Stomach (tissue), 9 donors: ENCODE measurements around the gene BSG. TPM values are rescaled to one million over a fixed set of nuclear protein-coding genes. Genes with fewer than 3 reads are reported as not detected.
A peak's percentile ranks its signal among the peaks of the same experiment; 100 is the strongest.

ENCODE experiments used
- DNase-seq, 2 donors: peaks; one replicate each; pipeline versions ENCODE4 v3.0.0 to v3.0.0-alpha.2; 2013 to 2019
- H3K27ac ChIP-seq, 5 donors: fragments of 200-600 bp in 4 of 5; sonication (generic) in 4 of 5; one replicate each; pipeline ENCODE4 v1.5.1; 2013 to 2019; ENCODE audit warnings: mild to moderate bottlenecking in 1 of 5, moderate library complexity in 1 of 5
- H3K27me3 ChIP-seq, 3 donors: fragments of 200-600 bp; sonication (generic); one replicate each; pipeline ENCODE4 v1.5.1; 2017 to 2019; ENCODE audit warnings: mixed run types in 1 of 3
- H3K36me3 ChIP-seq, 4 donors: fragments of 200-600 bp; sonication (generic); 1 replicate in 3 of 4; 2 replicates in 1 of 4; pipeline ENCODE4 v1.5.1; 2016 to 2019
- H3K4me1 ChIP-seq, 4 donors: fragments of 200-600 bp; sonication (generic); one replicate each; pipeline ENCODE4 v1.5.1; 2016 to 2019
- H3K4me3 ChIP-seq, 4 donors: fragments of 200-600 bp; sonication (generic) in 3 of 4; one replicate each; pipeline ENCODE4 v1.5.1; 2016 to 2019; ENCODE audit warnings: mild to moderate bottlenecking in 1 of 4
- H3K9me3 ChIP-seq, 4 donors: fragments of 200-600 bp; sonication (generic); one replicate each; pipeline ENCODE4 v1.5.1; 2016 to 2019
- EP300 ChIP-seq: sonication (generic); formaldehyde crosslinking; IDR thresholded peaks from one replicate; pipeline ENCODE4 v1.6.1; 2017; ENCODE audit warnings: antibody characterized with exemption
- POLR2A ChIP-seq, 4 donors: fragments of 450-650 bp; IDR thresholded peaks; one replicate each; pipeline ENCODE4 v1.6.1; 2016; ENCODE audit warnings: antibody characterized with exemption in 4 of 4, control low read depth in 2 of 4, mild to moderate bottlenecking in 1 of 4, moderate library complexity in 1 of 4
- POLR2AphosphoS5 ChIP-seq, 3 donors: sonication (generic); formaldehyde crosslinking; IDR thresholded peaks; one replicate each; pipeline ENCODE4 v1.6.1; 2016; ENCODE audit warnings: antibody characterized with exemption in 3 of 3
- WGBS, 5 donors: extraction: QIAGEN DNeasy Blood & Tissue Kit in 3 of 5; methylation state at CpG; one replicate each; pipeline versions ENCODE4 v1.1.5 to v1.1.7; 2013 to 2018; 5-methylcytosine and 5-hydroxymethylcytosine counted together
- intact Hi-C: fragments of 100-400 bp; cut with DNase I; formaldehyde crosslinking; loops from one replicate; pipeline ENCODE4 v1.15.1; 2023; ENCODE audit warnings: low total_unique reads
- polyA plus RNA-seq, 3 donors: library from polyadenylated mRNA; stranded (reverse); fragments of 200-250 nt; gene quantifications; one replicate each; pipeline ENCODE4 v1.2.3, GENCODE V29; 2013
- total RNA-seq, 5 donors: library from RNA; depleted of rRNA; stranded (reverse); fragments of >200 nt; gene quantifications; one replicate each; pipeline versions ENCODE4 v1.1.0 to v1.2.3, GENCODE V29; 2014 to 2016
- TF ChIP-seq, protein P1 (sequence below), 7 experiments: fragments of 450-650 bp in 4 of 7; fragments of 200-600 bp in 3 of 7; sonication (generic) in 3 of 7; IDR thresholded peaks; one replicate each; pipeline ENCODE4 v1.5.1; 2016 to 2019; ENCODE audit warnings: antibody characterized with exemption in 7 of 7, control low read depth in 2 of 7, mild to moderate bottlenecking in 1 of 7
- donor health status: healthy with polysubstance abuse.
- donor health status: Bipolar disorder and iron deficiency.
- donor health status: healthy.

BSG gene
- total and polyA plus RNA-seq, 8 donors = 184 to 1,029 (median 331) TPM

DNA sequence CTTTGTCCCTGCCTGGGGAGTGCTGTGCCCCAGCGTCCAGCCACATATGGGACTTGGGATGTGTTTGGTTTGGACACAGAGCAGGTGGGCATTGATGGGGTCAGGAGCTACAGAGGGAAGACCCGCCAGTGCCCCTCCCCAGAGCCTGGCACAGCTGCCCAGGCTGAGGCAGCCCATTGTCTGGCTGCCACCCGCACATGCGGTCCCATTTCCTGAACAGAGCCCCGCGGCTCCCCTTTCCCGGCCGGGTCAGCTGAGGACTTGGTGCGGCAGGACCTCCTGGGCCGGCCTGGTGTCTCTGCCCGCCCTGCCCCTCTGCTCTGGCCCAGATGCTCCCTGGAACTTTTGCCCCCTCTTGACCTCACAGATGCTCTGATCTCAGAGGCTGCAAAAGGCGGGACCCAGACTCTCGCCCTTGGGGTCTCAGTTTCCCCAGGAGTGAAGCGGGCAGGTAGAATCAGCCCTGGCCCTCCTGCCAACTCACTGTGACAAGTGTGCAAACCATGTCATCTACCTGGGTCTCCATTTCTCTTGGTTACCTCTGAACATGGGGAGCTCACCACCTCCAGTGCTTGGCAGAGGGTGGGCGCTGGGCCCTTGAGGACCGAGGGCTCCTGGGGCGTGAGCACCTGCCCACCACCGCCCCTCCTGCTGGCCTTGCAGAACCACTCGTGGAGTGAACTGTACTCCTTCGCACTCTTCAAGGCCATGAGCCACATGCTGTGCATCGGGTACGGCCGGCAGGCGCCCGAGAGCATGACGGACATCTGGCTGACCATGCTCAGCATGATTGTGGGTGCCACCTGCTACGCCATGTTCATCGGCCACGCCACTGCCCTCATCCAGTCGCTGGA lies 35.1 kb downstream of the BSG start:
- H3K27ac ChIP-seq = no peak overlapping the region
- no peak overlapping the region for H3K4me3 ChIP-seq
- H3K36me3 ChIP-seq = no peaks in the 10 kb centered on the region
- no peaks in the 10 kb centered on the region for H3K9me3 ChIP-seq
- intact Hi-C loops = no loop called here
- peaks cover 0 to 48% (median 5%) of the 10 kb centered on the region in 3 donors for H3K27me3 ChIP-seq
- DNase-seq = no peak
- TF ChIP-seq, protein P1, sequence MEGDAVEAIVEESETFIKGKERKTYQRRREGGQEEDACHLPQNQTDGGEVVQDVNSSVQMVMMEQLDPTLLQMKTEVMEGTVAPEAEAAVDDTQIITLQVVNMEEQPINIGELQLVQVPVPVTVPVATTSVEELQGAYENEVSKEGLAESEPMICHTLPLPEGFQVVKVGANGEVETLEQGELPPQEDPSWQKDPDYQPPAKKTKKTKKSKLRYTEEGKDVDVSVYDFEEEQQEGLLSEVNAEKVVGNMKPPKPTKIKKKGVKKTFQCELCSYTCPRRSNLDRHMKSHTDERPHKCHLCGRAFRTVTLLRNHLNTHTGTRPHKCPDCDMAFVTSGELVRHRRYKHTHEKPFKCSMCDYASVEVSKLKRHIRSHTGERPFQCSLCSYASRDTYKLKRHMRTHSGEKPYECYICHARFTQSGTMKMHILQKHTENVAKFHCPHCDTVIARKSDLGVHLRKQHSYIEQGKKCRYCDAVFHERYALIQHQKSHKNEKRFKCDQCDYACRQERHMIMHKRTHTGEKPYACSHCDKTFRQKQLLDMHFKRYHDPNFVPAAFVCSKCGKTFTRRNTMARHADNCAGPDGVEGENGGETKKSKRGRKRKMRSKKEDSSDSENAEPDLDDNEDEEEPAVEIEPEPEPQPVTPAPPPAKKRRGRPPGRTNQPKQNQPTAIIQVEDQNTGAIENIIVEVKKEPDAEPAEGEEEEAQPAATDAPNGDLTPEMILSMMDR (IDR thresholded peaks at IDR 0.05) = no peak
- TF ChIP-seq POLR2A (IDR thresholded peaks at IDR 0.05) (no peak), POLR2AphosphoS5 (IDR thresholded peaks at IDR 0.05) (no peak), EP300 (no peak)
- H3K4me1 ChIP-seq = peaks cover 10 to 32% (median 26%) of the 10 kb centered on the region in 4 donors
- WGBS, 5 donors = 83 to 89% (median 88%) methylated on average over 9 to 30 of the region's 30 CpGs

GRCh38 chr19:608155-609003 lies 36.0 kb downstream of the BSG start:
- TF ChIP-seq EP300 (no peak), POLR2AphosphoS5 (IDR thresholded peaks at IDR 0.05) (no peak), POLR2A (IDR thresholded peaks at IDR 0.05) (no peak)
- TF ChIP-seq, protein P1 (IDR thresholded peaks at IDR 0.05) = no peak
- Histone ChIP-seq H3K4me1 (peaks cover 10 to 32% (median 26%) of the 10 kb centered on the region in 4 donors), H3K36me3 (no peaks in the 10 kb centered on the region), H3K27ac (no peak overlapping the region), H3K9me3 (no peaks in the 10 kb centered on the region), H3K27me3 (peaks cover 0 to 48% (median 5%) of the 10 kb centered on the region in 3 donors), H3K4me3 (no peak overlapping the region)
- intact Hi-C loops = no loop called here
- 69 to 81% (median 71%) methylated on average over 24 to 30 of the region's 30 CpGs for WGBS, 5 donors
- DNase-seq = no peak

DNA sequence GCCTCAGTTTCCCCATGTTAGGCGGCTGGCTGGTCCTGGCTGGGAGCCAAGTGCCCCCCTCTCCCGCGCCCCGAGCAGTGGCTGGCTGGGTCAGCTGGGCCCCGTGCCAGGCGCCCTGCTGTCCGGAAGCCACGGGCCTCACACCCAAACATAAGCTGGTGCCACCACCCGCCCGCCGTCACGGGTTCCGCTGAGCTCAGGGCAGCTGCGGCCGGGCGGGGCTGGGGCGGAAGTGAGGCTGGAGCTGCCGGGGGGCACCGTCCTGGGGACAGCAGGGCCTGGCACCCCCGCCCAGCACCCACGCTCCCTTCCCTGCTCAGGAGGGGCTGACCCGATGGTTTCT lies 36.6 kb downstream of the BSG start:
- Histone ChIP-seq H3K4me3 (no peak overlapping the region), H3K27ac (peak overlapping the region in 1 of 5 donors; percentile 39), H3K4me1 (peaks cover 10 to 32% (median 26%) of the 10 kb centered on the region in 4 donors), H3K27me3 (peaks cover 0 to 52% (median 5%) of the 10 kb centered on the region in 3 donors), H3K36me3 (no peaks in the 10 kb centered on the region), H3K9me3 (no peaks in the 10 kb centered on the region)
- intact Hi-C loops = no loop called here
- TF ChIP-seq EP300 (no peak), POLR2A (IDR thresholded peaks at IDR 0.05) (no peak), POLR2AphosphoS5 (IDR thresholded peaks at IDR 0.05) (no peak)
- TF ChIP-seq, protein P1 (IDR thresholded peaks at IDR 0.05) = no peak
- DNase-seq = peak; percentile 65 to 73
- 0 to 50% (median 32%) methylated on average over 1 to 22 of the region's 22 CpGs for WGBS, 5 donors

DNA sequence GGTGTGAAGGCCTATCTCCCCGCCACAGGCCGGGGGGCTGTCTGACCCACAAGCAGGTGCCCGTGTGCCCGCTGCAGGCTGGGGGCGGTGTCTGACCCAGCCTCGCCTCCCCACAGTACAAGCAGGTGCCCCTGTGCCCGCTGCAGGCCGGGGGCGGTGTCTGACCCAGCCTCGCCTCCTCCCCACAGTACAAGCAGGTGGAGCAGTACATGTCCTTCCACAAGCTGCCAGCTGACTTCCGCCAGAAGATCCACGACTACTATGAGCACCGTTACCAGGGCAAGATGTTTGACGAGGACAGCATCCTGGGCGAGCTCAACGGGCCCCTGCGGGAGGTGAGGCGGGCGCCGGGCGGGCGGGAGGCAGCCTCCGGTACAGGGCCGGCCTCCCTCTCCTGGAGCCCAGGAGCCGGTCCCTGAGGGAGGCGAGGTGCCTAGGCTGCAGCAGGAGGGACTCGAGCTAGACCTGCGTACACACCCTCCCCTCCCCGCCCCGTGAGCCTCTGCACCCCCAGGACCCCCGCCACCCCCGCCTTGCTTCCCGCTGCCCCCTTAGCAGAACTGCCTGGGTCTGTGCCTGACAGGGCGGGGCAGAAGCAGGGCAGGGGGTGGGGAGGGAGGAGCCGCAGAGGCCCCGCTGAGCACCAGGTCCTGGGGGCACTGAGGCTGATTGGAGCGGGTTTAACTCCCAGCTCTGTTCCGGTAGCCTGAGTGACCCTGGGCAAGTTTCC lies 37.8 kb downstream of the BSG start:
- peaks cover 0 to 56% (median 5%) of the 10 kb centered on the region in 3 donors for H3K27me3 ChIP-seq
- H3K27ac ChIP-seq = peak overlapping the region; percentile 44 to 67 (median 63)
- H3K4me3 ChIP-seq = peak overlapping the region; percentile 18 to 28 (median 24)
- H3K36me3 ChIP-seq = no peaks in the 10 kb centered on the region
- intact Hi-C loops = no loop called here
- peaks cover 10 to 32% (median 26%) of the 10 kb centered on the region in 4 donors for H3K4me1 ChIP-seq
- TF ChIP-seq EP300 (no peak), POLR2AphosphoS5 (IDR thresholded peaks at IDR 0.05) (no peak), POLR2A (IDR thresholded peaks at IDR 0.05) (no peak)
- TF ChIP-seq, protein P1 (IDR thresholded peaks at IDR 0.05) = no peak
- WGBS, 5 donors = 13 to 47% (median 30%) methylated on average over 8 to 38 of the region's 38 CpGs
- peak; percentile 33 to 41 for DNase-seq
- no peaks in the 10 kb centered on the region for H3K9me3 ChIP-seq
